GM13977 (cell line): ENCODE results near the gene RAB23.

Experiments used
- DNase-seq: peaks from one replicate; pipeline ENCODE4 v3.0.0; 2012; ENCODE audit warnings: low spot score
- CTCF ChIP-seq: IDR thresholded peaks from 2 replicates; pipeline ENCODE4 v1.5.1; 2012; ENCODE audit warnings: mild to moderate bottlenecking, control low read depth; ENCODE audit not compliant: insufficient read depth; ENCODE audit errors: extremely low read depth, missing control alignments
- in situ Hi-C: fragments of 300-500 bp; cut with MboI; formaldehyde crosslinking; loops from one replicate; pipeline ENCODE4 v1.12.0; 2022; ENCODE audit warnings: low sequenced_read_pairs, low pct_unique_long_range_greater_than_20kb, mixed read lengths, inconsistent platforms; ENCODE audit not compliant: unreplicated experiment

RAB23 gene

GRCh38 chr6:57221936-57222742 lies at the start of gene RAB23:
Gene RAB23 (minus strand): TSS chr6:57222307. CDS start chr6:57210380, 11,927 bp downstream.
- DNase-seq: peak; percentile 91
- in situ Hi-C loops: no loop called here
- TF ChIP-seq CTCF: no peak

DNA sequence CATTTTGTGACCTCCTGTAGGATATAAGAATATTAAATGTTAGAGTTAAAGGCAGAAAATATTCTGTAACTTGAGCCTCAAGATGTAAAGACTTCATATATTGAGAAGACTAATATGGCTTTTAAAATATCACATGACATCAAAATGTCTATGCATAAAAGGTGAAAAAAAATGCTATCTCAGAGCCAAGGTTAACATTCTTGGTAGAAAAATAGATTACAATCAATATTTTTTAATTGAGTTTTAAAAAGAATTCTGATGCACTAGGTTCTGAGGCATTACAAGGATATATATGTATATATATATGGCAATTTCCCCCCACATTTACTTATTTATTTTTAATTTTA lies 46.2 kb upstream of the RAB23 start:
- in situ Hi-C loops: no loop called here
- TF ChIP-seq CTCF: no peak
- no peak for DNase-seq

DNA sequence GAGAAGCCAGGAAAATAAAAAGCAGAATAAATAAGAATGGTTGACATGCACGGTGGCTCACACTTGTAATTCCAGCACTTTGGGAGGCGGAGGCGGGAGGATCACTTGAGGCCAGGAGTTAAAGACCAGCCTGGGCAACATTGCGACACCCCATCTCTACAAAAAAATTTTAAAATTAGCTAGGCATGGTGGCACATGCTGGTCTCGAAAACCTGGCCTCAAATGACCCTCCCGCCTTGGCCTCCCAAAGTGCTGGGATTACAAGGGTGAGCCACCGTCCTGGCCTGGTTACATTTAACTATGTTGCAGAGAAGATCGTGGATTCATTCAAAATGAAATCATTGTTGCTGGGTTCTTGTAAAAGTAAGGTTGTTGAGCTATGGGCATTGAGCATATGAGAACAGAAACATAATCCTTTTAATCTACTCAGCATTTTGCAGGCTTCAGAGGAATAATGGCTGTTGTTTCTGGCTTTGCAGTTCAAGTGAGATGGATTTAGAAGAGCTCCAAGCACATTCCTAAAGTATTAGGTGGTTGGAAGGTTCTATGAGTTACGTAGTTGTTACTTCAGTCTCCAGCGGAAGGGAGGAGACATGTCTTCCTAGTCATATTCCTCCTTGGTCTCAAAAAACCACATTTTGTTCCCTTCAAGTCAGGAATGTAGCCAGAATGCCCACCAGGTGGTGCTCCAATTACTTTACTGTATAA lies 45.6 kb upstream of the RAB23 start:
- peak; percentile 49 for TF ChIP-seq CTCF
- in situ Hi-C loops: no loop called here
- DNase-seq: peak; percentile 24

GRCh38 chr6:57265755-57266221 lies 43.7 kb upstream of the RAB23 start:
- in situ Hi-C loops: no loop called here
- no peak for TF ChIP-seq CTCF
- DNase-seq: no peak

- no peak for TF ChIP-seq CTCF
- in situ Hi-C loops: no loop called here
- DNase-seq: no peak
Observed at GRCh38 chr6:57263739-57264138, 41.6 kb upstream of the RAB23 start.

DNA sequence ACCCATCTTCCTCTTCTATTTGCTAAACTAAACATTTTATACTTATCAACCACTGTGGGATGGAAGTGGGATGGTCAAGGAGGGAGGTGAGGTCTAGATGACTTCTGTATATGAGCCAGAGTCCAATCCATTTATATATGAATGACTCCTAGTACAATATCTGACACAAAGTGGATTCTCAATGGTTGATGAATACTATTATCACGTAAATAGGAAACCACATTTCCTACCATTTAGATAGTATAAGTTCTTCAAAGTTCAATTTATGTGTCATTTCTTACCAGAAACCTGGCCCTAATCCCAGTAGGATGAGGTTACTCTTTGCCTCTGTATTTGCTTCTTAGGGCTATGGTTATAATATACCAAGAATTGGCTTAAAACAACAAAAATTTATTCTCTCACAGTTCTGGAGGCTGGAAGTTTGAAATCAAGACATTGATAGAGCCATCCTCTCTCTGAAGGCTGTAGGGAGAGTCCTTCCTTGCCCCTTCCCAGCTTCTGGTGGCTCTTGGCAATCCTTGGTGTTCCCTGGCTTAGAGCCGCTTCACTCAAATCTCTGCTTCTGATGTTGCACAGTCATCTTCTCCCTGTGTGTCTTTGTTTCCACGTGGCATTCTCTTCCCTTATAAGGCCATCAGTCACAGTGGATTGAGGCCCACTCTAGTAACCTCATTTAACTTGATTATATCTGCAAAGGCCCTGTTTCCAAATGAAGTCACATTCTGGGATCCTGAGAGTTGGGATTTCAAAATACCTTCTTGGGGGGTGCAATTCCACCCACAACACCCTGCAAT lies 41.0 kb upstream of the RAB23 start:
- TF ChIP-seq CTCF: no peak
- in situ Hi-C loops: no loop called here
- no peak for DNase-seq
